ENCODE measurements around the gene RBMS3. TPM values are rescaled to one million over a fixed set of nuclear protein-coding genes. Genes with fewer than 3 reads are reported as not detected.

The RBMS3 gene
- total RNA-seq, 1 experiment from 2014 or later, result 7.4 TPM

DNA sequence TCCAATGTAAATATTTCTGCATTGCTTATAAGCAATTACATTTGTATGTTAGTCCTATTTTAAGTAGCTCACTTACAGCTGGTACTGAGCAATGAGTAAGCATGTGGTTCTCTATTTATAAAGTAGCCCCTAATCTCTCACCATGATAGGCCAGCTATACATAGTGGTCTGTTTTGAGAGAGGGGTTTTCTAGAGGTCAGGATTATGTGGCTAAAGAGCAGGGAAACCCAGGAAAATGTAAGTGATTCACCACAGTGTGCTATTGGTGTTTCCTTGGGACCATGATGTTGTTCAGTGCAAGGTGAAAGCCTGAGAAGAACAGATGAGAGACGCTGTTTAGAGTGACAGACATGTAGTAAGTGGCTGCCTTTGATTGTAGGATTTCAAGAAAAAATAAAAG is 26.4 kb downstream of the RBMS3 start:
- CTCF ChIA-PET, result no interaction called here
- Mint-ChIP-seq H3K9me3 (ENCODE audit: unreplicated experiment) (peaks cover 9% of the 10 kb centered on the region), H3K27ac (ENCODE audit: unreplicated experiment) (no peak overlapping the region), H3K4me3 (ENCODE audit: unreplicated experiment) (no peak overlapping the region), H3K4me1 (ENCODE audit: low read depth, unreplicated experiment) (peaks cover 6% of the 10 kb centered on the region), H3K27me3 (ENCODE audit: insufficient read depth, unreplicated experiment) (no peaks in the 10 kb centered on the region), H3K36me3 (ENCODE audit: insufficient read depth, unreplicated experiment) (no peaks in the 10 kb centered on the region)
- no peaks in the 10 kb centered on the region for H3K9me3 ChIP-seq
- H3K27me3 ChIP-seq (replicated peaks; ENCODE audit: control insufficient read depth, insufficient read depth, low read length), result no peaks in the 10 kb centered on the region
- no peaks in the 10 kb centered on the region for H3K36me3 ChIP-seq (ENCODE audit: control insufficient read depth, insufficient read depth, low read length)
- no peak overlapping the region for H3K4me3 ChIP-seq (ENCODE audit: low read depth, low read length)
- TF ChIP-seq, protein P1, sequence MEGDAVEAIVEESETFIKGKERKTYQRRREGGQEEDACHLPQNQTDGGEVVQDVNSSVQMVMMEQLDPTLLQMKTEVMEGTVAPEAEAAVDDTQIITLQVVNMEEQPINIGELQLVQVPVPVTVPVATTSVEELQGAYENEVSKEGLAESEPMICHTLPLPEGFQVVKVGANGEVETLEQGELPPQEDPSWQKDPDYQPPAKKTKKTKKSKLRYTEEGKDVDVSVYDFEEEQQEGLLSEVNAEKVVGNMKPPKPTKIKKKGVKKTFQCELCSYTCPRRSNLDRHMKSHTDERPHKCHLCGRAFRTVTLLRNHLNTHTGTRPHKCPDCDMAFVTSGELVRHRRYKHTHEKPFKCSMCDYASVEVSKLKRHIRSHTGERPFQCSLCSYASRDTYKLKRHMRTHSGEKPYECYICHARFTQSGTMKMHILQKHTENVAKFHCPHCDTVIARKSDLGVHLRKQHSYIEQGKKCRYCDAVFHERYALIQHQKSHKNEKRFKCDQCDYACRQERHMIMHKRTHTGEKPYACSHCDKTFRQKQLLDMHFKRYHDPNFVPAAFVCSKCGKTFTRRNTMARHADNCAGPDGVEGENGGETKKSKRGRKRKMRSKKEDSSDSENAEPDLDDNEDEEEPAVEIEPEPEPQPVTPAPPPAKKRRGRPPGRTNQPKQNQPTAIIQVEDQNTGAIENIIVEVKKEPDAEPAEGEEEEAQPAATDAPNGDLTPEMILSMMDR (IDR thresholded peaks at IDR 0.05; ENCODE audit: insufficient read depth in 1 of 2, low read depth in 1 of 2, low read length in 1 of 2, severe bottlenecking in 1 of 2, unreplicated experiment in 1 of 2), result no peak
- BruUV-seq (replicated peaks), result no TSS peak
- DNase-seq, result no peak
- H3K4me1 ChIP-seq, result no peaks in the 10 kb centered on the region
- intact Hi-C loops (cut with micrococcal nuclease; ENCODE audit: unreplicated experiment), result no loop called here
- POLR2A ChIA-PET, result no interaction called here

- no peaks in the 10 kb centered on the region for H3K27me3 ChIP-seq (replicated peaks; ENCODE audit: control insufficient read depth, insufficient read depth, low read length)
- Mint-ChIP-seq H3K27me3 (ENCODE audit: insufficient read depth, unreplicated experiment) (no peaks in the 10 kb centered on the region), H3K27ac (ENCODE audit: unreplicated experiment) (no peak overlapping the region), H3K4me1 (ENCODE audit: low read depth, unreplicated experiment) (peaks cover 12% of the 10 kb centered on the region), H3K4me3 (ENCODE audit: unreplicated experiment) (no peak overlapping the region), H3K36me3 (ENCODE audit: insufficient read depth, unreplicated experiment) (no peaks in the 10 kb centered on the region), H3K9me3 (ENCODE audit: unreplicated experiment) (no peaks in the 10 kb centered on the region)
- DNase-seq, result no peak
- no peak overlapping the region for H3K4me3 ChIP-seq (ENCODE audit: low read depth, low read length)
- intact Hi-C loops (cut with micrococcal nuclease; ENCODE audit: unreplicated experiment), result no loop called here
- no peaks in the 10 kb centered on the region for H3K36me3 ChIP-seq (ENCODE audit: control insufficient read depth, insufficient read depth, low read length)
- no peaks in the 10 kb centered on the region for H3K4me1 ChIP-seq
- TF ChIP-seq, protein P1 (IDR thresholded peaks at IDR 0.05; ENCODE audit: insufficient read depth in 1 of 2, low read depth in 1 of 2, low read length in 1 of 2, severe bottlenecking in 1 of 2, unreplicated experiment in 1 of 2), result no peak
- BruUV-seq (replicated peaks), result no TSS peak
- ChIA-PET CTCF (no interaction called here), POLR2A (no interaction called here)
- H3K9me3 ChIP-seq, result no peaks in the 10 kb centered on the region
Measured at GRCh38 chr3:29310865-29311264, 30.0 kb downstream of the RBMS3 start.

DNA sequence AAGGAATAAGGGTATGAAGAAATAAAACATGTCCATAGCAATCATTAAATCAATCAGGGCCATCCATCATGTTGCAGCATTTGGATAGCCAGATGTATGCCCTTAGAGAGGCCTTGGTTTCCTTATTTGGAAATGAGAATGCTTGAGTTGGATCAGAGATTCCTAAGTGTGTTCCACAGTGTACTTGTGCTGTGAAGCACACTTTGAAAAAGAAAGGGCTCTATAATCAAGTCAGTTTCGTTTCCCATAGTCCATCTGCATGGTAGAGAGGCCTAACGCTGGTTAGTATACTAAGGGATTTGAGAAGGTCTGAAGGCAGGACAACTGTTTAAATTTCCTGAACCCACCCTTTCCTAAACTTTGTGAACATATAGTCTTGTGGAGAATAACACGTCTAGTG is 30.9 kb downstream of the RBMS3 start:
- ChIA-PET CTCF (no interaction called here), POLR2A (no interaction called here)
- Histone ChIP-seq H3K4me3 (ENCODE audit: low read depth, low read length) (no peak overlapping the region), H3K9me3 (no peaks in the 10 kb centered on the region), H3K36me3 (ENCODE audit: control insufficient read depth, insufficient read depth, low read length) (no peaks in the 10 kb centered on the region), H3K4me1 (no peaks in the 10 kb centered on the region), H3K27me3 (replicated peaks; ENCODE audit: control insufficient read depth, insufficient read depth, low read length) (no peaks in the 10 kb centered on the region)
- TF ChIP-seq, protein P1 (IDR thresholded peaks at IDR 0.05; ENCODE audit: insufficient read depth in 1 of 2, low read depth in 1 of 2, low read length in 1 of 2, severe bottlenecking in 1 of 2, unreplicated experiment in 1 of 2), result no peak
- no TSS peak for BruUV-seq (replicated peaks)
- no peak overlapping the region for H3K27ac Mint-ChIP-seq (ENCODE audit: unreplicated experiment)
- peaks cover 12% of the 10 kb centered on the region for H3K4me1 Mint-ChIP-seq (ENCODE audit: low read depth, unreplicated experiment)
- no peaks in the 10 kb centered on the region for H3K27me3 Mint-ChIP-seq (ENCODE audit: insufficient read depth, unreplicated experiment)
- H3K9me3 Mint-ChIP-seq (ENCODE audit: unreplicated experiment), result no peaks in the 10 kb centered on the region
- no peak overlapping the region for H3K4me3 Mint-ChIP-seq (ENCODE audit: unreplicated experiment)
- H3K36me3 Mint-ChIP-seq (ENCODE audit: insufficient read depth, unreplicated experiment), result no peaks in the 10 kb centered on the region
- intact Hi-C loops (cut with micrococcal nuclease; ENCODE audit: unreplicated experiment), result no loop called here
- DNase-seq, result no peak

All from Caco-2 (cell line).